MM.1S (cell line): ENCODE results near the gene SLC10A3.
A peak's percentile ranks its signal among the peaks of the same experiment; 100 is the strongest.

Experiments
- DNase-seq: peaks from one replicate; pipeline ENCODE4 v3.0.0-alpha.2; 2015
- H2AFZ ChIP-seq: fragments of 300-600 bp; sonication (generic); 2 replicates; pipeline ENCODE4 v1.6.0; 2016; ENCODE audit warnings: antibody characterized with exemption, low read length
- H3F3A ChIP-seq: fragments of 300-600 bp; sonication (generic); 2 replicates; pipeline ENCODE4 v1.6.1; 2016; ENCODE audit warnings: mild to moderate bottlenecking, antibody characterized with exemption, low read length, moderate library complexity, mixed read lengths; ENCODE audit not compliant: insufficient read depth
- H3K27ac ChIP-seq: fragments of 300-600 bp; sonication (generic); 2 replicates; pipeline ENCODE4 v1.5.1; 2016; ENCODE audit warnings: mild to moderate bottlenecking, low read length
- H3K27me3 ChIP-seq: fragments of 300-600 bp; sonication (generic); replicated peaks from 2 replicates; pipeline ENCODE4 v1.6.0; 2016; ENCODE audit warnings: low read length; ENCODE audit not compliant: insufficient read depth
- H3K36me3 ChIP-seq: fragments of 300-600 bp; sonication (generic); replicated peaks from 2 replicates; pipeline ENCODE4 v1.6.1; 2016; ENCODE audit warnings: mild to moderate bottlenecking, low read length, mixed read lengths; ENCODE audit not compliant: insufficient read depth
- H3K4me1 ChIP-seq: fragments of 300-600 bp; sonication (generic); 2 replicates; pipeline ENCODE4 v1.6.1; 2016; ENCODE audit warnings: low read length, mixed read lengths
- H3K4me2 ChIP-seq: fragments of 300-600 bp; sonication (generic); 2 replicates; pipeline ENCODE4 v1.6.0; 2016; ENCODE audit warnings: low read depth, low read length
- H3K4me3 ChIP-seq: fragments of 300-600 bp; sonication (generic); 2 replicates; pipeline ENCODE4 v1.5.1; 2016; ENCODE audit warnings: low read length, mixed read lengths
- H3K79me2 ChIP-seq: fragments of 300-600 bp; sonication (generic); 2 replicates; pipeline ENCODE4 v1.6.1; 2016; ENCODE audit warnings: mixed run types, low read length, mixed read lengths
- H3K9ac ChIP-seq: fragments of 300-600 bp; sonication (generic); 2 replicates; pipeline ENCODE4 v1.6.1; 2016; ENCODE audit warnings: low read length, mixed read lengths
- H3K9me2 ChIP-seq: fragments of 300-600 bp; sonication (generic); replicated peaks from 2 replicates; pipeline ENCODE4 v1.6.1; 2016; ENCODE audit warnings: mild to moderate bottlenecking, low read length, mixed read lengths; ENCODE audit not compliant: insufficient read depth
- H3K9me3 ChIP-seq: fragments of 300-600 bp; sonication (generic); replicated peaks from 2 replicates; pipeline ENCODE4 v1.6.1; 2016; ENCODE audit warnings: mild to moderate bottlenecking, low read length, mixed read lengths; ENCODE audit not compliant: insufficient read depth
- H4K20me1 ChIP-seq: fragments of 300-600 bp; sonication (generic); 2 replicates; pipeline ENCODE4 v1.6.1; 2016; ENCODE audit warnings: mild to moderate bottlenecking, low read length, moderate library complexity, mixed read lengths; ENCODE audit not compliant: insufficient read depth
- EZH2 ChIP-seq: fragments of 300-600 bp; sonication (generic); optimal IDR thresholded peaks from 2 replicates; pipeline ENCODE3; 2017; ENCODE audit warnings: low read depth, mild to moderate bottlenecking, antibody characterized with exemption, low read length, mixed read lengths
- EZH2phosphoT487 ChIP-seq: fragments of 300-600 bp; sonication (generic); IDR thresholded peaks from 2 replicates; pipeline ENCODE4 v1.6.1; 2018; ENCODE audit warnings: antibody characterized with exemption, low read length
- TF ChIP-seq, protein P1 (sequence below): fragments of 300-600 bp; sonication (generic); IDR thresholded peaks from 2 replicates; pipeline ENCODE4 v1.5.1; 2016; ENCODE audit warnings: antibody characterized with exemption, low read length, mixed read lengths

Gene SLC10A3

DNA sequence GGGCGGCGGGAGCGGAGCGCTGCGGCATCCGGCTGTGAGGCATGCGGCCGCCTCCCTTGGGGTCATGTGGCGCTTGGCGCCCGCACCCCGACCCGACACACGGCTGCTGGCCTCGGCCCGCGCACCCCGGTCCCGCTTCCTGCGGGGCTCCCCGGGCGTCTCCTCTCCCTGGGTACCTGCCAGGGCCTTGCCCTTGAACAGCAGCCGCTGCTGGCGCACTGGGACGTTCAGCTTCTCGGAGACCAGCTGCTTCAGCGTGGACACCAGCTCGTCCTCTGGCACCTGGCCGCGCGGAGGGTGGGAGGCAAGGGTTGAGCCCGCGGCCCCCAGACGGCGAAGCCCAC lies 4.4 kb downstream of the SLC10A3 start:
- no peaks in the 10 kb centered on the region for H3K9me3 ChIP-seq
- H3F3A ChIP-seq: peaks cover 3% of the 10 kb centered on the region
- 0 out of 2 replicates have a peak overlapping the region, but pooled peaks have one; percentile 13 for H3K27ac ChIP-seq
- H4K20me1 ChIP-seq: no peaks in the 10 kb centered on the region
- peak; percentile 18 for DNase-seq
- H3K79me2 ChIP-seq: peaks cover 32% of the 10 kb centered on the region
- TF ChIP-seq EZH2: no peak
- TF ChIP-seq, protein P1, sequence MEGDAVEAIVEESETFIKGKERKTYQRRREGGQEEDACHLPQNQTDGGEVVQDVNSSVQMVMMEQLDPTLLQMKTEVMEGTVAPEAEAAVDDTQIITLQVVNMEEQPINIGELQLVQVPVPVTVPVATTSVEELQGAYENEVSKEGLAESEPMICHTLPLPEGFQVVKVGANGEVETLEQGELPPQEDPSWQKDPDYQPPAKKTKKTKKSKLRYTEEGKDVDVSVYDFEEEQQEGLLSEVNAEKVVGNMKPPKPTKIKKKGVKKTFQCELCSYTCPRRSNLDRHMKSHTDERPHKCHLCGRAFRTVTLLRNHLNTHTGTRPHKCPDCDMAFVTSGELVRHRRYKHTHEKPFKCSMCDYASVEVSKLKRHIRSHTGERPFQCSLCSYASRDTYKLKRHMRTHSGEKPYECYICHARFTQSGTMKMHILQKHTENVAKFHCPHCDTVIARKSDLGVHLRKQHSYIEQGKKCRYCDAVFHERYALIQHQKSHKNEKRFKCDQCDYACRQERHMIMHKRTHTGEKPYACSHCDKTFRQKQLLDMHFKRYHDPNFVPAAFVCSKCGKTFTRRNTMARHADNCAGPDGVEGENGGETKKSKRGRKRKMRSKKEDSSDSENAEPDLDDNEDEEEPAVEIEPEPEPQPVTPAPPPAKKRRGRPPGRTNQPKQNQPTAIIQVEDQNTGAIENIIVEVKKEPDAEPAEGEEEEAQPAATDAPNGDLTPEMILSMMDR: no peak
- no peak for TF ChIP-seq EZH2phosphoT487
- peak overlapping the region; percentile 78 for H3K9ac ChIP-seq
- H3K4me2 ChIP-seq: peak overlapping the region; percentile 70
- peak overlapping the region; percentile 65 for H3K4me3 ChIP-seq
- H3K4me1 ChIP-seq: 0 out of 2 replicates have a peak, but pooled peaks cover 4% of the 10 kb centered on the region
- H3K27me3 ChIP-seq: no peaks in the 10 kb centered on the region
- no peaks in the 10 kb centered on the region; the same call in 1 of the 2 replicates for H3K36me3 ChIP-seq
- H2AFZ ChIP-seq: no peak overlapping the region
- no peaks in the 10 kb centered on the region for H3K9me2 ChIP-seq

DNA sequence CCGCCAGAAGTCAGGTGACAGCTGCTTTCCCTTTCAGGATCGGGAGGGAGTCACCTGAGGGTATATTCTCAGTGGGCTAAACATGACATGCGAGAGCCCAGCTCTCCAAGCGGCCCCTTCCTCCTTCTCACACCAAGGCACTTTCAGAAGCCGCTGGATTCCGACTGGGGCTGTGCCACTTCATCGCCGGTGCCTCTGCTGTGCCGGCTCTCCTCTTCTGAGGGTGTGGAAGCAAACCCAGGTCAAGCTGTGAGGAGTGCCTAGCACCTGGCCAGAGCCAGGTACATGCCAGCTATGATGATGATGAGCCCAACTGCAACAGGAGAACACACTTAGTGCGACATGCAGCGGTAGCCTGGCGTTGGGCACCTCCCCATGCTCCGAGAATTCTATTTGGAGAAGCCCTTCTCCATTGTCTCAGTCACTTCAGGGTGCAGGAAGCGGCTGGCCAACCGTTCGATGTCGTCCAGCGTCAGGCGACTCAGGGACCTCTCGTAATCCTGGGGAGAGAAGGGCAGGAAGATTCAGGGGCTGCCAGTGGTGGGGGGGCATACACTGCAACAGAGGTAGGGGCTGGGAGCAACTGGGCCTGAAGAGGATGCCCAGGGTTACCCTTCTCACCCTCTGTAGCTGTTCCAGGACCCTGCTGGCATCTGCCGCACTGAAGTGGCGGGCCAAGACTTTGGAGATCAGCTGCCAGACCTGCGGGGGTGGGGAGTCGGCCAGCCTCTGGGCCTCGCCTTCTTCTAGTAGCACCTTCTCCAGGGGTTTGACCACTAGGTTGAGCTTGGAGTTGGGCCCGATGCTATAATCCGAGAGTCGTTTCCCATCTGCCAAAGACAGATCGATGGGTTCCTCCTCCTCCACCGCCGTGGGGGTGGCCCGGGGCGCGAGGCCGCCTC lies 5.0 kb downstream of the SLC10A3 start:
- H3K4me3 ChIP-seq: peak overlapping the region; percentile 65
- H3K36me3 ChIP-seq: no peaks in the 10 kb centered on the region; the same call in 1 of the 2 replicates
- no peaks in the 10 kb centered on the region for H3F3A ChIP-seq
- H3K79me2 ChIP-seq: peaks cover 32% of the 10 kb centered on the region
- no peak for TF ChIP-seq EZH2
- TF ChIP-seq, protein P1: no peak
- TF ChIP-seq EZH2phosphoT487: no peak
- H3K4me2 ChIP-seq: peak overlapping the region; percentile 70
- peak overlapping the region; percentile 78; the same call in 1 of the 2 replicates for H3K9ac ChIP-seq
- H3K9me2 ChIP-seq: no peaks in the 10 kb centered on the region
- H3K27ac ChIP-seq: no peak overlapping the region
- no peaks in the 10 kb centered on the region for H3K27me3 ChIP-seq
- DNase-seq: no peak
- no peak overlapping the region for H2AFZ ChIP-seq
- 0 out of 2 replicates have a peak, but pooled peaks cover 4% of the 10 kb centered on the region for H3K4me1 ChIP-seq
- no peaks in the 10 kb centered on the region for H3K9me3 ChIP-seq
- H4K20me1 ChIP-seq: no peaks in the 10 kb centered on the region

DNA sequence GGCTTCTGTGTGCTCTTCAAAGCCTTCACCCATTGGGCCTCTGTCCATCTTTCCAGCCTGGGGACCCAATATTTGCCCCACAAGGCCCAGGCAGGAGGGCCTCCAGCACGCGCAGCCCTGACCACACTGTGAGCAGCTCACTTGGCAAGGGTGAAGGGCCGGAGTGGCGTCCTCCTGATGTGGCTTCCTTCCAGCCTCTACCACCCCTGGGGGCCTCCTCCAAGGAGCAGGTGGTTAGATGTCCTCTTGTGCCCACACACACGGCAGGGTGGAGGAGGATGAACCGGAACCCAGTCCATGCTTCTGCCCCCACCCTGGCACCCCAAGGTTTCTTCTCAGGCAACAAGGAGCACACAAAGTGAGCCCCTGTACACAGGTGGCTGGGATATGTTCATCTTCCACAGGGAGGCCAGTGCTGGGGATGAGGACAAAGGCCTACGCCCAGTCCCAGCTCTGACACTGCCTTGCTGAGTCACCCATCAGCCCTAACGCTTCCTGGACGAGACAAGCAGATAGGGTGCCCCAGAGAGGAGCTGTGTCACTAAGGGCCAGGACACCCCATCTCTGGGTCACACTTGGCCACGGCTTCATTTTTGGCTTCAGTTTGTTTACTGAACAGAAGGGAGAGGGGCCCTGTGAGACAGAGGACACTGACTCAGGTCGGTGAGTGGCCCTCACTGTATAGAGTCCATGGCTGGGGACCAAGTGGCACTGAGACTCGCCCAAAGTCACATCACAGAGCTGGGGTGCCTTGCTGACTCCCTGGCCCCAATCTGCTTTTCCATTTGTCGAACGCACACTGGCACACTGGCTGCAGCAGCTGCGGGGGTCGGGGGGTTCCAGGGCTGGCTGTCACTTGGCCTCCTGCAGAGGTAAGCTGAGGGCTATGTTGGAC lies 5.9 kb downstream of the SLC10A3 start:
- Histone ChIP-seq H3K79me2 (peaks cover 27% of the 10 kb centered on the region), H3K4me3 (no peak overlapping the region), H3K9me3 (no peaks in the 10 kb centered on the region), H4K20me1 (no peaks in the 10 kb centered on the region), H3K27ac (no peak overlapping the region), H3K9me2 (no peaks in the 10 kb centered on the region), H3K36me3 (no peaks in the 10 kb centered on the region; the same call in 1 of the 2 replicates), H3K9ac (no peak overlapping the region), H2AFZ (no peak overlapping the region), H3K27me3 (no peaks in the 10 kb centered on the region), H3K4me1 (0 out of 2 replicates have a peak, but pooled peaks cover 4% of the 10 kb centered on the region), H3F3A (no peaks in the 10 kb centered on the region), H3K4me2 (no peak overlapping the region)
- no peak for DNase-seq
- TF ChIP-seq EZH2: no peak
